Left forelimb (tissue), 1 donor: Measurements from ENCODE around the gene CEACAM16.
"Not testable (repeated sequence)": the region's sequence is repeated elsewhere in the genome, so short reads cannot be mapped to it uniquely, and the experiment has no call there.

ENCODE experiments used
- DNase-seq: peaks from one replicate; pipeline ENCODE4 v3.0.0-alpha.2; 2018; ENCODE audit warnings: low spot score

Gene CEACAM16, protein sequence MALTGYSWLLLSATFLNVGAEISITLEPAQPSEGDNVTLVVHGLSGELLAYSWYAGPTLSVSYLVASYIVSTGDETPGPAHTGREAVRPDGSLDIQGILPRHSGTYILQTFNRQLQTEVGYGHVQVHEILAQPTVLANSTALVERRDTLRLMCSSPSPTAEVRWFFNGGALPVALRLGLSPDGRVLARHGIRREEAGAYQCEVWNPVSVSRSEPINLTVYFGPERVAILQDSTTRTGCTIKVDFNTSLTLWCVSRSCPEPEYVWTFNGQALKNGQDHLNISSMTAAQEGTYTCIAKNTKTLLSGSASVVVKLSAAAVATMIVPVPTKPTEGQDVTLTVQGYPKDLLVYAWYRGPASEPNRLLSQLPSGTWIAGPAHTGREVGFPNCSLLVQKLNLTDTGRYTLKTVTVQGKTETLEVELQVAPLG

DNA sequence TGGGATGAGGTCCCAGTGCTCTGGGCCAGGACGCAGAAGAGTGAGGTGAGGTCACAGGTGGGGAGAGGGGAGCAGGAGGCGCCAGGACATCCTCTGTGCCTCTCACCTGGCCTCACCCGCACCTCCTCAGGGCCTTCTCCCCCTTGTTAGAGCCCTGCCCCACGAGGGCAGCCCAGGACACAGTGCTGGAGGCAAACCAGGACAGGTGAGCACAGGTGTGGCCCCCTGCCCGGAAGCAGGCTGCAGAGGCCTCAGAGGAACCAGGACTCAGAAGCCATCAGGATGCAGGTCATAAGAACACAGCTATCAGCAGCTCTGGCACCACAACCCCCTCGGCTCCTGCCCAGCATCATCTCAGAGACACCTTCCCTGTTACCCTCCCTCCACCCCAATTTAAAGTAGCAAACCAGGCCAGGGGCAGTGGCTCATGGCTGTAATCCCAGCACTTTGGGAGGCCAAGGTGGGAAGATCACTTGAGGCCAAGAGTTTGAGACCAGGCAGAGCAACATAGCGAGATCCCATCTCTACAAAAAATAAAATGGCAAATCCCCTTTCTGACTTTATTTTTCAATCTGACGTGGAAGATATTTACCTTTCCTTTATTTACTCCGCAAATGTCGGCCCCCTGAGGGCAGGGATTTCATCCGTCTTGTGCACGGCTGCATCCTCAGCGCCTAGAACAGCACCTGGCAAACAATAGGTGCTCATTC, at the start of gene CEACAM16:
TSS of gene CEACAM16 (plus strand) at position 660 of the 710 bp plus-strand sequence. CDS start 2,306 bp downstream, outside the sequence.
- DNase-seq = no peak

DNA sequence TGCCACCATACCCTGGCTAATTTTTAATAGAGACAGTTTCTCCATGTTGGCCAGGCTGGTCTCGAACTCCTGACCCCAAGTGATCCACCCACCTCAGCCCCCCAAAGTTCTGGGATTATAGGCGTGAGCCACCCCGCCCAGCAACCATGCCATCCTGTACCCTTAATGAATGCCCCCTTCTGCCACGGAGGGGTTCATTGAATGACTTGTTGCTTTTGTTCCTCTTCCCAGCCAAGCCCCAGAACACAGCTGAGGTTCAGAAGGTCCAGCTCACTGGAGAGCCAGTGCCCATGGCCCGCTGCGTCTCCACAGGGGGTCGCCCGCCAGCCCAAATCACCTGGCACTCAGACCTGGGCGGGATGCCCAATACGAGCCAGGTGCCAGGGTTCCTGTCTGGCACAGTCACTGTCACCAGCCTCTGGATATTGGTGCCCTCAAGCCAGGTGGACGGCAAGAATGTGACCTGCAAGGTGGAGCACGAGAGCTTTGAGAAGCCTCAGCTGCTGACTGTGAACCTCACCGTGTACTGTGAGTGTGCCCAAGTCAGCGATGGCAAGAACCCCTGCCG, 49.3 kb upstream of the CEACAM16 start:
- no peak for DNase-seq

DNA sequence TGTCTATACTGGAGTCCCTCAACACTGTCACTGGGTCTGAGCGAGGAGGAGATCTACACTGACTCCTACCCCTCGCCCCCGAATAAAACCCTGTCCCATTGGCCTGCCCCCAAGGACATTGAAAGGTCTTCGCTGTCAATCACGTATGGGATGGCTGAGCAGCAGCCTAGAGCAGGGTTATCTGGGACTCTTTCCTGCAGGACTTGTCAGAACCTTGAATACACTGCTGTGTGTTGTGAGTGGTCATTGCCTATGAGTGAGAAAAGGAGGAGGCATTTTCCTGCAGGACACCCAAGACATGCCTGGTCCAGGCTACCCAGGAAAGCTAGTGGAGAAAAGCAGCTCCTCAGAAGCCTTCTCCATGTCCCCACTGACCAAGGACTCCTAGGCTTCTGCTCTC, 45.6 kb upstream of the CEACAM16 start:
- no peak for DNase-seq

DNA sequence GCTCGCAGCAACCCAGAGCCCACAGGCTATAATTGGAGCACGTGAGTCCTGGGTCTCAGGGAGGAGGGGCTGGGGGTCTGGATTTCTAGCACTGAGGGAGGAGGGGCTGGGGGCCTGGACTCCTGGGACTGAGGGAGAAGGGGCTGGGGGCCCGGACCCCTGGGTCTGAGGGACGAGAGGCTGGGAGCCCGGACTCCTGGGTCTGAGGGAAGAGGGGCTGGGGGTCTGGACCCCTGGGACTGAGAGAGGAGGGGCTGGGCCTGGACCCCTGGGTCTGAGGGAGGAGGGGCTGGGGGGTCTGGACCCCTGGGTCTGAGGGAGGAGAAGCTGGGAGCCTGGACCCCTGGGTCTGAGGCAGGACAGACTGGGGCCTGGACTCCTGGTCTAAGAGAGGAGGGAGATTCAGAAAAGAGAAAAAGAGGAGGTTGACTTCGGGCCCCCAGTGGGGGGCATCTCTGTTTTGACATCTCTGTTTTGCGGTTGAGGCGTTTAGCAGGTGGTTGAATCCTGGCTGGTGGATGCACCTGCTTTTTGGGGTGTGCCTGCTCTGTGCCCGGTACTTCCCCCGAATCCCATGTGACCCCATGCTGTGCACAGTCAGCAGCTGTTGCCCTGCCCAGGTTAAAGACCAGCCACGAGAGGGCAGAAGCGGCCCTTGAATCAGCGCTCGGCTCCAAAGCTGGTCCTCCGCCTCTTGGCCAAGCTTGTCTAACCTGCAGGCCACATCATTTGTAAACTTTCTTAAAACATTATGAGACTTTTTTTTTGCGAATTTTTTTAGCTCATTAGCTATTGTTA, 44.8 kb upstream of the CEACAM16 start:
- no peak for DNase-seq

DNA sequence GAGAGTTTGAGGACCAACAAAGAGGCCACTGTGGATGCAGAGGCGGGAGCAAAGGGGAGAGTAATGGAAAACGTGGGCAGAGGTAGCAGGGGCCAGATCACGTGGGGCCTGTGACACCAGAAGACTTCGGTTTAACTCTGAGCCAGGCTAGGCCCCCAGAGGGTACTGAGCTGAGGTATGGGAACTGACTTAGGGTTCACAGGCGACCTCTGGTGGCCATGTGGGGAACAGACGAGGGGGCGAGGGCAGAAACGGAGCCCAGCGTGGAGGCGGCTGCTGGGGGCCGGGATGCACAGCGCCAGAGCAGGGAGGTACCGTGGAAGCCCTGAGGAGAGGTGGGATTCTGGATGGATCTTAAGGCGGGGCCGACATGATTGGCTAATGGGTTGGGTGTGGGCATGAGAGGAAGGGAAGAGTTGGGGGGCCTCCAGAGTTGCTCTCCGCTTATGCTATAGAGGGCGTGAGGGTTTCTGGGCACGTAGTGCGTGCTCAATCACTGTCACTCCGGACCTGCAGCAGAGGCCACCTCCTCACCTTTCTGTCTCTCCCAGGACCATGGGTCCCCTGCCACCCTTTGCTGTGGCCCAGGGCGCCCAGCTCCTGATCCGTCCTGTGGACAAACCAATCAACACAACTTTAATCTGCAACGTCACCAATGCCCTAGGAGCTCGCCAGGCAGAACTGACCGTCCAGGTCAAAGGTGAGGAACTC, 41.6 kb upstream of the CEACAM16 start:
- no peak for DNase-seq

DNA sequence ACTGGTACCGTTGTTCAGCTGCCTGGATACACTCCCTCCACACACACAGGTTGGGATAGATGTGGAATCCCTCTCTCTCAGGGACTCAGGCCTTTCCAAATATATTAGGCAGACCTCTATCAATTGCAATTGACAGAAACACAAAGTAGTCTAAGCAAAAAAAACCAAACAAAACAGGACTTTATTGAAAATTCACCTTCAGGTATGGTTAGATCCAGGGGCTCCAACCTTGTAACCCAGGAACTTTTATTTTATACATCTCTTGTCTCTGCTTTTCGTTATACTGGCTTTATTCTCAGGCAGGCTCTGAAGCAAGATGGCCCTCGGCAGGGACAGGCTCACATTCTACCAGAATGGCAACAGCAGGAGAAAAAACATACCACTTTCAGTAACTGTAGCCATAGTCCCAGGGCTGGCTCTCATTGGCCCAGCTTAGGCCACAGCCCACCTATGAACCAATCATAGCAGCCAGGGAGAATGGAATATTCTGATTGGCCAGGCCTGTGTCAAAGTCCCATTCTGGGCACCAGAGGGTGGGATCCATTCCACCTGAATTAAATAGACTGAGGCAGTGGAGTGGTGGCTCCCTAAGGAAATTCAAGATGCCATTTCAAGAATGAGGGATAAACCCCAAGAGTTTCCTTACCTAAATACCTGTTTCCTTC, 40.8 kb upstream of the CEACAM16 start:
- no peak for DNase-seq

DNA sequence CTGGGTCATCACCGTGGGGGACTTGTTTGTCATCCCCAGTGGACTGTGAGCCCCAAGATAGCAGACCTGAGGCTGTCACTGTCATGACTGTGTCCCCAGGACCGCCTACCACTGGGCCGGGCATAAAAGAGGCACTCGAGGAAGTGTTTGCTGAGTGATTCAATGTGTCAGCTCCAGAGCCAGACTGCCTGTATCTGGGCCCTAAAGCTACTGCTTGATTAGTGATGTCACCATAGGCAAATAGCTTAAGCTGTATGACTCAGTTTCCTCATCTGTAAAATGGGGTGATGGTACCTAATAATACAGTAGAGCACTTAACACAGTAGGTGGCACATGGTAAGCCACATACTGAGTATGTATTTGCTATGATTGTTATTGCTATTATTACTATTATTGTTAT, 38.9 kb upstream of the CEACAM16 start:
- no peak for DNase-seq

DNA sequence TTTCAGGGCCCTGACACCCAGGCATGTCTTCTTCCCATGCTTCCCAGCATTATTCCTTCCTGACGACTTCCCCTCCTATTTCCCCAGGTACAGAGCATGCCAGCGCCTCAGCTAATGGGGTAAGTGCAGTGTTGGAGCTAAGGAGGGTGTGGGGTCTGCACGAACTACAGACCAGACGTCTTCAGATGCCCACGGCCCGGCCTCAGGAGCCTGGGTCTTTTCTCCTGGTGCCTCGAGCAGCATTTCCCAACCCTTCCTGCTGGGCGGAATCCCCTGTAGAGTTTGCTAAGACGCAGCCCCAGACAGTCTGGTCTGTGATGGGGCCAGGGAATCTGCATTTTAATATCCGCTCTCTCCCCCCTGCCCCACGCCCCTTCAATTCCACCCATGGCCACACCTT, 37.7 kb upstream of the CEACAM16 start:
- no peak for DNase-seq

DNA sequence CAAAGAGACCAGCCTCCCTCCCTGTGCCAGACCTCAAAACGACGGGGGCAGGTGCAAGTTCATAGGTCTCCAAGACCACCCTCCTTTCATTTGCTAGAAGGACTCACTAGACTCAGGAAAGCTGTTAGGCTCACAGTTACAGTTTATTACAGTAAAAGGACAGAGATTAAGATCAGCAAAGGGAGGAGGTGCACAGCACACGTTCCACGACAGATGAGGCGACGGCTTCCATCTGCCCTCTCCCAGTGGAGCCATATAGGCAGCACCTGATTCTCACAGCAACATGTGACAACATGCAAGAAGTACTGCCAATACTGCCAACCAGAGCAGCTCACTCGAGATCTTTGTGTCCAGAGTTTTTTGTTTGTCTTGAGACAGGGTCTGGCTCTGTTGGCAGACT, 37.0 kb upstream of the CEACAM16 start:
- no peak for DNase-seq

DNA sequence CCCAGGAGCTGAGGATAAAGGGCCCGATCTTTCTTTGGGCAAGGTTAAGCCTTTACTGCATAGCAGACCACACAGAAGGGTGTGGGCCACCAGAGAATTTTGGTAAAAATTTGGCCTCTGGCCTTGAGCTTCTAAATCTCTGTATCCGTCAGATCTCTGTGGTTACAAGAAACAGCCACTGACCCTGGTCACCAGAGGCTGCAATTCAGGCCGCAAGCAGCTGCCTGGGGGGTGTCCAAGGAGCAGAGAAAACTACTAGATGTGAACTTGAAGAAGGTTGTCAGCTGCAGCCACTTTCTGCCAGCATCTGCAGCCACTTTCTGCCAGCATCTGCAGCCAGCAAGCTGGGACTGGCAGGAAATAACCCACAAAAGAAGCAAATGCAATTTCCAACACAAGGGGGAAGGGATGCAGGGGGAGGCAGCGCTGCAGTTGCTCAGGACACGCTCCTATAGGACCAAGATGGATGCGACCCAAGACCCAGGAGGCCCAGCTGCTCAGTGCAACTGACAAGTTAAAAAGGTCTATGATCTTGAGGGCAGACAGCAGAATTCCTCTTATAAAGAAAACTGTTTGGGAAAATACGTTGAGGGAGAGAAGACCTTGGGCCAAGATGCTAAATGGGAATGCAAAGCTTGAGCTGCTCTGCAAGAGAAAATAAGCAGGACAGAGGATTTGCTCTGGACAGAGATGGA, 36.1 kb upstream of the CEACAM16 start:
- no peak for DNase-seq

DNA sequence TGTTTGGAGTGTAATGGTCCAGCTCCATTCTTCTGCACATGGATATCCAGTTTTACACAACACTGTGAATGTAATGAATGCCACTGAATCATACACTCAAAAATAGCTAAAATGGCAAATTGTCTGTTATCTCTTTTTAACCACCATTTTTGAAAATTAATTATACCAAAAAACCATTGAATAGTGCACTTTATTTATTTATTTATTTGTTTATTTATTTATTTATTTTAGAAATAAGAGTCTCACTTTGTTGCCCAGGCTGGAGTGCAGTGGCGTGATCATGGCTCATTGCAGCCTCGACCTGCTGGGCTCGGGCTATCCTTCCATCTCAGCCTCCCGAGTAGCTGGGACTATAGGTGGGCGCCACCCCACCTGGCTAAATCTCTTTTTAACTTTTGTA, 35.0 kb upstream of the CEACAM16 start:
- no peak for DNase-seq

DNA sequence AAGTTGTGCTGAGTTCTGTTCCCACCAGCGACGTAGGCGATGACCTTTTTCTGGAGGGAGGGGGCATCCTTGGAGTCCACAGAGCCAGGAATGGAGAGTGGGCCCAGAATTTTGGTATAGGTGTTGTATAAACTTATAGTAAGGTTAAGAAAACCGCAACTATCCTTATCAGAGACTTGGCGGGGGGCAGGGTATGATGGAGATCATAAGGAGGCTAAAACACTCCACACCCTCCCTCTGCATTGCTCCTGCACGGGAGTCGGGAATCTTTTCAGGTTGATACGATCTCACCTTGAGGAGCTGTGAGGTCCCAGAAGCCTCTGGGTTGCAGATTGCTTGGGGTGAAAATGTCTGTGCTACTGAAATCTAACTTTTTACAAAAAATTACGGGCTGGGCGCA, 34.0 kb upstream of the CEACAM16 start:
- no peak for DNase-seq

DNA sequence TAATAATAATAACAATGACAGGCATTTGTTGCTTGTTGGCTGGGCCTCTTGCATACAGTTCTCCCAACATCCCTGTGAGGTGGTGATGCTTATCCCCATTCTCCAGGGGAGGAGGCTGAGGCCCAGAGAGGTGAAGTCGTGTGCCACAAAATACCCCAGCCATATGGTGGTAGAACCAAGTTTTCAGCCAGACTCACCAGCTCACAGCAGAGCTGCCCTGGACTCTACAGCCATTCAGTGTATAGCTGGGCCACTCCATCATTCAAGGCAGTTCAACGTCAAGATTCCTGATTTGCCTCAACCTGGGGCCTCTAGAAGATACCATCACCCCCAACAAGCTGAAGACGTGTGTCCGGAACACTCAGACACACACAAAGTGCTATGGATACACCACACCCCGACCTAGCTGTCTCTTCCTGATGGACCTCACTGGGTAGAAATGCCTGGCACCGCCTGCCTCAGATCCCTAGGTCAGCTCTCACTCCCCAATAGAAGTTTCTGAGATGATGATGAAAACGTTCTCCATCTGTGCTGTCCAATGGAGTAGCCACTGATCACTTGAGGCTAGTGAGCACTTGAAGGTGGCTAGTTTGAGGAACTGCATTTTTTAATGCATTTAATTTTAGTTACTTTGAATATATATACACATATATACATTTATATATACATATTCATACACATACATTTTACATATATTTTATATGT, 31.9 kb upstream of the CEACAM16 start:
- DNase-seq = no peak

DNA sequence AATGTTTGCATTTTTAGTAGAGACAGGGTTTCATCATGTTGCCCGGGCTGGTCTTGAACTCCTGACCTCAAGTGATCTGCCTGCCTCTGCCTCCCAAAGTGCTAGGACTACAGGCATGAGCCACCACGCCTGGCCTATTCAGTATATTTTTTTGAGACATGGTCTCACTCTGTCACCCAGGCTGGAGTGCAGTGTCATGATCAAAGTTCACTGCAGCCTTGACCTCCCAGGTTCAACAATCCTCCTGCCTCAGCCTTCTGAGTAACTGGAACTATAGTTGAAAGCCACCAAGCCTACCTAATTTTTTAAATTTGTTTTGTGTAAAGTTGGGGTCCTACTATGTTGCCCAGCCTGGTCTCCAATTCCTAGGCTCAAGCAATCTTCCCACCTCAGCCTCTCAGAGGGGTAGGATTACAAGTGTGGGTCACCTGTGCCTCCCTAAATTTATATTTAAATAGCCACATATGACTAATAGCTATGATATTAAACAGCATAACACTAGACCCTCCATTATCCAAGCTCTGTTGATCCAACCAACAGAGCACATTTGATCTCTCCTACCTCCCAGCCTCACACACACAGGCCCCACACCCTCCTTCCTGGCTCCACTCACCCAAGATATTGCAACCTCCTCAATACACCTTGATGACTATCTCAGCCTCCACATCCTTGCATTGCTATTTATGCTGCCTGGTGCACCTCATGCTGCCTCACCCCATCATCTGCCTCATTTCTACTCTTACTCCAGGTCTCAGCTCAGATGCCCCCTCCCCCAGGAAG, 29.8 kb upstream of the CEACAM16 start:
- no peak for DNase-seq

DNA sequence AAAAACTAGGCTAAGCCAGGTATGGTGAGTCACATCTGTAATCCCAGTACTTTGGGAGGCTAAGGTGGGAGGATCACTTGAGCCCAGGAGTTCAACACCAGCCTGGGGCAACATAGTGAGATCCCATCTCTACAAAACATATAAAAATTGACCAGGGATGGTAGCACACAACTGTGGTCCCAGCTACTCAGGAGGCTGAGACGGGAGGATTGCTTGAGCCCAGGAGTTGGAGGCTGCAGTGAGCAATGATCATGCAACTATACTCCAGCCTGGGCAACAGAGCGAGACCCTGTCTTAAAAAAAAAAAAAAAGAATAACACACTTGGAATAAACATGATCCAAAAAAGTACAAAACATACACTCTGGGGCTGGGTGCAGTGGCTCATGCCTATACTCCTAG, 28.9 kb upstream of the CEACAM16 start:
- DNase-seq = not testable (repeated sequence)

DNA sequence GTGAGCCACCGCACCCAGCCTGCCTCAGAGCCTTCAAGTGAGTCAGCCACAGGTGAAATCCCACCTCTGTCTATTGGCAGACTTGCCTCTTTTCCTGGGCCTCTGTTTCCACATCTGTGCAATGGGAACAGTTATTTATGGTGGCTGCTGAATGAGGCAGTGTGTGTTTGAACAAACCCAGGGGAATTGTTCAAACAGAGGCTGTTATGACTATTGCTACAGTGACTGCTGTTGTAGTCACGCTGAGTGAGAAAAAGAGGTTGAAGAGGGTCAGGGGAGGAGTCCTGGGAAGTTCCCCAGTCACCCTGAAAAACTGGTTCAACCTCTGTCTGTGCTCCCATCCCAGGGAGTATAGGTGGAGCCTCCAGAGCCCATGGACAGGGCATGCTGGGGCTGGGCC, 27.6 kb upstream of the CEACAM16 start, which contains the start of gene CEACAM19:
TSS of gene CEACAM19 (plus strand) at position 83 of the 400 bp plus-strand sequence. CDS start 450 bp downstream, outside the sequence.
- no peak for DNase-seq

DNA sequence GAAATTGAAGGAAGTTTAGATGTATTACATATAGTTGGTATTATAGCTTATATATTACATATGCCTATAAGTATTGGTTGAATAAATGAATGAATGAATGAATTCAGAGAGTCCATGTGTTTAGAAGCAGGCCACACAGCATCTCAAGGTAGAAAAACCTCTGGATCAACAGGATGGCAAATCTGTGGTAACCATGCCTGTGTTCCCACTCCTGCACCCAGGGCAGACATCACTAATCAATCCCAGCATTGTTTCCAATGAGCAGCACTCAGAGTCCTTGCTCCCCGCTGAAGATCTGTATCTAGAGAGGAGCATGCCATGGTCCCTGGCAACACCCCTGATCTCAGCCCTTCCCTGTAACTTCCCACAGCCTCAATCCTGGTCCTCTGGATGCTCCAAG, 26.7 kb upstream of the CEACAM16 start:
- no peak for DNase-seq

DNA sequence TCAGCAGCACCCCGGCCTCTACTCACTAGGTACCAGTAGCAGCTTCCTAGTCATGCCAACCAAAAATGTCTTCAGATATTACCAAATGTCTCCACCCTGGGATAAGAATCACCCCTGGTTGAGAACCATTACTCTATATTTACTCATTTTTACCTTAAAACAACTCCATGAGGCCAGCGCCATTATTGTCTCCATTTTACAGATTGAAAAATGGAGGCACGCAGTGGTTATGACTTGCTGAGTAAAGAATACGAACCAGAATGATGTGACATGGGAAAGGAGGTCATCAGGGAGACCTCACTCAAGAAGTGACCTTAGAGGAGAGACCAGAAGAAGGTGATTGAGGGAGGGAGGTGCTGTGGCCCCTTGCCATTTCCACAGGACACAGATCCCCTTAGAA, 25.4 kb upstream of the CEACAM16 start:
- DNase-seq = no peak

DNA sequence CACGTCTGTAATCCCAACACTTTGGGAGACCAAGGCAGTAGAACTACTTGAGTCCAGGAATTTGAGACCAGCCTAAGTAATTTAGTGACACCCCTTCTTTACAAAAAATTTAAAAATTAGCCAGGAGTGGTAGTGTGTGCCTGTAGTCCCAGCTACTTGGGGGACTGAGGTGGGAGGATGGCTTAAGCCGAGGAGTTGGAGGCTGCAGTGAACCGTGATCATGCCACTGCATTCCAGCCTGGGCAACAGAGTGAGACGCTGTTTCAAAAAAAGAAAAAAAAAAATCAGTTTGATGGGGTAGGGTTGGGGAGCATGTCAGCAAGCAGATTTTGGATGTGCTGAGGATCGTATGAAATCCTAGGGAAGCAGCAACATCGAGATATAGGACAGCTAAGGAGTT, 23.4 kb upstream of the CEACAM16 start:
- no peak for DNase-seq
